HG02840 (cell line): Measurements from ENCODE around the gene SYNE2.

Experiments
- ATAC-seq: cut with Tn5 transposase; IDR thresholded peaks from one replicate; pipeline ENCODE4 v1.9.1; 2021; ENCODE audit warnings: mild to moderate bottlenecking, moderate library complexity, moderate number of reproducible peaks; ENCODE audit not compliant: unreplicated experiment, low FRiP score

Gene SYNE2

DNA sequence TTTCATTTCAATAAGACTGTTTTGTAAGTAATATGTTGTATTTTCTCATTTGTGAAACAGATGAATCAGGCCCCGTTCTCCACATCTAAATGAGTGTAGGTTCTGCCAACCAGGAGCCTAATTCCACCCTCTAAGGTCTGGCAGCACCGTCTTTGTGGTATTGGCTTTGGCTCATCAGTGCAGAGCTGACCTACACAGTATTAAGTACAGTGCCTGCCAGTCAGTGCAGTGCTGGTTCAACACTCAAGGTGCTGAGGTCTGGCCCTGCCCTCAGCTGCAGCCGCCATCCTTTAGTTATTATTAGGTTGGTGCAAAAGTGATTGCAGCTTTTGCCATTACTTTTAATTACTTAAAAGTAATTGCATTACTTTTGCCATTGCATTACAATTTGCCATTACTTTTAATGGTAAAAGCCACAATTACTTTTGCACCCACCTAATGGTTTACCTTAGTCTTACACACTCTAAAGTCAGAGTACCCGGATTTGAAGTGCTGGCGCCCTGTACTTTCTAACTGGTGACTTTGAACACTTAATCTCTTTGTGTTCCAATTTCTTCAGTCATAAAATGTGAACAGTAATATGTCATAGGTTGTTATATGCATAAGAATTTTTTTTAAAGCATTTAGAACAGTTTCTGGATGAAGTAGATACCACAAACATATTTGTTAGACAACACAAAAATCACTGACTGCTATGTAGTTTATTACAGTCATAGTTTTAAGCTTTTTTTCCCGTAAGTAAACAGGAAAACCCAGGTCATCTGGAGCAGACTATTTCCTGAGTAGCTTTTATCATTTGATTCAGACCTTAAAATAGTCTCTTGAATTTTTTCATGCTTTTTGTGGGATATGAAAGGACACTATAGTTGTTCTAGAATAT, 99.5 kb downstream of the SYNE2 start:
- ATAC-seq: no peak

DNA sequence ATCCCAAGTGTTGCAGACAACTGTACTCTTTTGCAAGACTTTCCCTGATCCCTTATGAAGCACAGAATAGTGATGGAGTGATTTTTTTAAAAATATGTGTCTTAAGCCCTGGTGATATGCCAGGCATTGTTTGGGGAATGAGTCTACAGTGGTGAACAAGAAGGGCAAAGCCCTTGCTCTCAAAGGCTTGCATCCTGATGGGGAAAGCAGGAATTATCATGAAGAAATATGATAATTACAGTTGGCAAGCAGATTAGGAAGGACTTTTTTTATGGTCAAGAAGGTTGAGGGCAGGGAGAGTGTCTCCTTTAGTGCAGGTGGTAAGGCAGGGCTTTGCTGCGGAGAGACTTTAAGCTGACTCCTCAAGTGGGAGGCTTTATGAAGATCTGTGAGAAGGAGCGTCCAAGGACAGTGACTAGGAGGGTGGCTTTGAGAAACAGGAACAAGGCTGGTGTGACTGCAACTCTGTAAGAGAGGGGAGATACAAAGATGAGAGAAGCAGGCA, 100.2 kb downstream of the SYNE2 start:
- no peak for ATAC-seq

GRCh38 chr14:63956326-63956725, 103.5 kb downstream of the SYNE2 start:
- no peak for ATAC-seq

DNA sequence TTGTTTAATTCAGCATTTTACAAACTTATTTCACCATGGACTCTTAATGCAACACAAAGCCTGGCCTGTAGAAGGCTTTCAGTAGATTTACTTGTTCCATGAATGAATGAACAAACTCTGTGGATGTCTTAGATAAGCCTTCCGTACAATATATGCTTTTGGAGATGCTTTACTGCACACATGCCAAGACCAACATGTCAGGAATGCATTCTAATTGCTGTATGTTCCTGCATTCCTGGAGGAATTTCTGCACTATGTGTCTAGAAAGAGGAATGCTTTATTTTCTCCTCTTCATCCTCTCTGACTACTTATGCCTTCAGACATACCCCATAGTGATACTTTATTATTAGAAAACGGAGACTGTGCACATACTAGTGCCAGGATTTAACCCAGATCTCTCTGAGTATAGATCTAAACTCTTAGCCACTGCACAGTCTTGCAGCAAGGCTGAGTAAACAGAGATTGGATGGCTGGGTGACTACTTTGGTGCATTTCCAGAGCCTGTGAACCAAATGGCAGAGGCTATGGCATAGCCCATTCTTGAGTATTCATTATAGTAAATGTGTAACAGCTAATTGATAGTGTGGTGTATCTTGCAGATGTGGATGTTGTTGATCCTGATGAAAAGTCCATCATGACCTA, 108.2 kb downstream of the SYNE2 start:
- no peak for ATAC-seq

DNA sequence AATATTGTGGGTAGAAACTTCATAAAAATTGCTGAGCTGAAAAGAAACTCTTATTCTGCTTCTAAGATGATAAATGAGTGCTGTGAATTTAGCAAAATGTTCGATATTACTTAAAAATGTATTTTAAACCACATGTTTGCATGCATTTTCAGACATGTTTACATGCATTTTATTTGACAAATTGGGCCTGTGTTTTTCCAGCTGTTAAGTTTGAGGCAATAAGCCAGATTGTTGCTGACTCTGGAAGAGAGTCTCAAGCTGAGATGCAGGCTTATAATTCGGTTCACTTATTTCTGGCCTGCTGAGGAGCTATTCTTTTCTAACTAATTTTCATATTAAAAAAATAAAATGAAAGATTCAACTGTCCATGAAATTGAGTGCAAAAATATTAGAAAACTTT, 110.1 kb downstream of the SYNE2 start:
- ATAC-seq: no peak

DNA sequence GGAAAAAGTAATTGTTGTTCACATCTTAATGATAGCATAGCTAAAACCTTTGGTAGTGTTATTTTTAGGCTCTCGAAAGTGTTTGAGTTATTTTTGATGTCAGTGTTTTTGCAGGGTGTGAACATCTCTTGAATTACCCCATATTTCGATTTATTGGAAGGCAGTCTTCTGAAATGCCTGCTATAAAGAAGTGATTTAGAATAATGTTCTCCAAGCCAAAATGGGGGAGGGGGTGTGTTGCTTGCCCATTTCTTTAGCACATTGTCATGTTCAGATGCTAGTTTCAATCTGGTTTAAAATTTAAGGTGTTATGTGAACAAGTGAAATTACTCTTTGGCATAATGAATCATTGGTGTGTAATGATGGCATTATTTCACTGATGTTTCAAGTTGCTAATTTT, 110.6 kb downstream of the SYNE2 start:
- no peak for ATAC-seq

DNA sequence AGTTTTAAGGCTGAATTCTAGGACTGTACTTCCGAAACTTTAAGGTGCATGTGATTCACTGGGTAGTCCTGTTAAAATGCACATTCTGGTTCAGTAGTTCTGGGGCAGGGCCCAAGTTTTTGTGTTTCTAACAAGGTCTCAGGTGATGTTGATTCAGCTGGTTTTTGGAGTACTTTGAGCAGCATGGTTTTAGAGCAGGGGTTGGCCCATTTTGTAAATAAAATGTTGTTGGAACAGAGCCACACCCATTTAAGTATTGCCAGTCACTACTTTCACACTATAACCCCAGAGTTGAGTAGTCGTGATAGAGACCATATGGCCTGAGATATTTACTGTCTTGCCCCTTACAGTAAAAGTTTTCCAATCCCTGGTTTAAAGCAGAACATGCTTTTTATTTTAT, 111.3 kb downstream of the SYNE2 start:
- no peak for ATAC-seq

- ATAC-seq: no peak
These were observed 113.6 kb downstream of the SYNE2 start for GRCh38 chr14:63966407-63966806.

DNA sequence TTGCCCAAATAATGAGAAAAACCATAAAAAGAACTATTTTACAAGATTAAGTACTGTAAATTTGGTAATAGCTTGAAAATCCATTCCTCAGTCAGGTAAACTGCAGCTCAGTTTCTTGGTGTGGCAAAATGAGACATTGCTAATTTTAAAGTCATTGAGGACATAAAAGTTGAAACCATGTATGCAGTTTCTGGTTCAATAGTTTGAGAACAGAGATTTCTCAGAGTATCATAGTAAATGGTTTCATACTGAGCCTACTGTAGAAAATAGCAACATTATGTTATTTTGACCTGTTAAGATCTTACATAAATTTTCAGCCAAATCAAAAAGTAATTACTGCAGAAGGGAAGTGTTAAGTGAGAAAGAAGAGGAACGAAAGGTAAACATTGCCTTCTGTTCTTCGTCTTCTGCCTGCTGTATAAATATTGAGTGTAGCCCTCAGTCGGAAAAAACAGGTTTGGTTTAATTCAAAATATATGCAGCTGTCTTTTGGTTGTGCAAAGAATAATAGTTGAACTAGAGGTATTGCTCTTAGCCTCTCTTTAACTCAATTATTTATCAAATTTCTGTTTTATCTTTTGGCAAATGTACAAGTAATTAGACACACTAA, 119.6 kb downstream of the SYNE2 start:
- ATAC-seq: no peak

GRCh38 chr14:63974176-63974575, 121.4 kb downstream of the SYNE2 start:
- ATAC-seq: no peak

- no peak for ATAC-seq
These were observed 128.8 kb downstream of the SYNE2 start for GRCh38 chr14:63981569-63981968.

GRCh38 chr14:63982156-63982555, 129.4 kb downstream of the SYNE2 start:
- ATAC-seq: no peak

- ATAC-seq: no peak
These were observed 129.8 kb downstream of the SYNE2 start for GRCh38 chr14:63982629-63983028.

DNA sequence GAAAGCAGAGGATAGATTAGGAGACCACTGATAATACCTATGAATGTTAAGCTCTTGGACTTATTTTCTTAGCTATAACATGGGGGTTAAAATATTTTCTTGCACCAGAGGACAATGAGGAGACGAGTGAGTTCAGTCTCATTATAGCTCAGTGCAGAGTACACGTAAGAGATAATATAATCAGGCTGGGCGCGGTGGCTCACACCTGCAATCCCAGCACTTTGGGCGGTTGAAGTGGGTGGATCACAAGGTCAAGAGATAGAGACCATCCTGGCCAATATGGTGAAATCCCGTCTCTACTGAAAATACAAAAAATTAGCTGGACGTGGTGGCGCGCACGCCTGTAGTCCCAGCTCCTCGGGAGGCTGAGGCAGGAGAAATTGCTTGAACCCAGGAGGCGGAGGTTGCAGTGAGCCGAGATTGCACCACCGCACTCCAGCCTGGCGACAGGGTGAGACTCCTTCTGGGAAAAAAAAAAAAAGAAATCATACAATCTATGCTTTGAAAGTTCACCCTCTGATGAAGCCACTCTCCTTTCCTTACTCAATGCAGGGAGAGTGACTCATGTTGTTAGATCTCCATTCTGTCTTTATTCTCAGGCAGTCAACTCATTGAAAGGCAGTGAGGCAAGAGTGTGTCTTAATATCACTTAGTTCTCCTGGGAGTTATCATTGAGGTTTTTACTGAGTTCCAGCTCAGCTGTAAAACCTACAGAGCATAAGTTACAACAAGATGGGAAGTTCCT, 134.2 kb downstream of the SYNE2 start:
- ATAC-seq: no peak

DNA sequence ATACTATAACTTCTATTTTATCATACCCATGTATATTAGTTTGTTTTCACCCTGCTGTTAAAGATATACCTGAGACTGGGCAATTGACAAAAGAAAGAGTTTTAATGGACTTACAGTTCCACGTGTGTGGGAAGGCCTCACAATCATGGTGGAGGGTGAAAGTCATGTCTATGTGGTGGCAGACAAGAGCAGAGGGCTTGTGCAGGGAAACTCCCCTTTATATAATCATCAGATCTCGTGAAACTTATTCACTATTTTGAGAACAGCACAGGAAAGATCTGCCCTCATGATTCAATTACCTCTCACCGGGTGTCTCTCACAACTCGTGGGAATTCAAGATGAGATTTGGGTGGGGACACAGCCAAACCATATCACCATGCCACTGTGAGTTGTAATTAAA, 135.8 kb downstream of the SYNE2 start:
- no peak for ATAC-seq

- ATAC-seq: no peak
These were observed 139.0 kb downstream of the SYNE2 start for GRCh38 chr14:63991833-63992232.

DNA sequence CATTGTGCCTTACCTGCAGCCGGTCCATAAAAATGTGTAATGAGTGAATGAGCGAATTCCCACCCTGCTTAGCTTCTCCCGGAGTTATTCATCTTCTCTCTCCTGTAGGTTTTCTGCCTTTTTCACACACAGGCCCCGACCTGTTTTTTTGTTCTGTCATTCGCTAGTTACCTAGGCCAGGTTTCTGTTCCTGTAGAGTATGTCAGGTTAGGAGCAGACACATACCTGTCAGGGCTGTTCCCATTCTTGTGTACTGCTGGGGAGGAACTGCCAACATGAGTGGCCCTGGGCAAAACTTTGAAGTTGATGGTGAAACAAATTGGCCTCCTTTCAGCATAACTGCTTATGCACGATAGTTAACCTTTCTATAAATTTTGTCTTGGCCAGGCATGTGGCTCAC, 140.1 kb downstream of the SYNE2 start:
- no peak for ATAC-seq

GRCh38 chr14:63993992-63994391, 141.2 kb downstream of the SYNE2 start:
- ATAC-seq: no peak

- ATAC-seq: no peak
These were observed 142.5 kb downstream of the SYNE2 start for GRCh38 chr14:63995285-63995684.

DNA sequence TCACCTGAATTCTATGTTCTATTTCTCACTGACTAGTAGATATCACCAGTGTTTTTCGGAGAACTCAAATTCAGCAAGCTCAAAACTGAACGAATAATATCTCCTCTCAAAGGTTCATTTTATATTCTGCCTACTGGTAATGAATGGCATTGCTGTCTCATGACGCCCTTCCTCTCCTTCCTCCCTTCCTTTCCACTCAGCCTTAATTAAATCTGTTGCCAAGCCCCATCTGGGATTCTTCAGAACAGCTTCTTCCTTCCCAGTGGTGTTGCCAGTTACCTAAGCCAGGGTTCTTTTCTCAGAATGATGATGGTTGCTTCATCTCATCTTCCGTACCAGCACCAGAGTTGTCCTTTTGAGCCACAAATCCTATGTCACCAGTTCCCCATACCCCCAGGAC, 143.2 kb downstream of the SYNE2 start:
- ATAC-seq: no peak
